Measurements from ENCODE around the gene KLHL24.

GRCh38 chr3:183626877-183627594 lies 8.4 kb upstream of the KLHL24 start:
- TF ChIP-seq CTCF (conservative IDR thresholded peaks at IDR 0.05), result no peak
- TF ChIP-seq EZH2 (IDR thresholded peaks at IDR 0.05; ENCODE audit: low read depth), result no peak
